HTR-8/SVneo (cell line): ENCODE measurements around the gene DNAJB4.
"Not testable (repeated sequence)": the region's sequence is repeated elsewhere in the genome, so short reads cannot be mapped to it uniquely, and the experiment has no call there.

ENCODE experiments used
- DNase-seq: peaks from one replicate; pipeline ENCODE4 v3.0.0; 2011; ENCODE audit warnings: low spot score, mixed read lengths; ENCODE audit not compliant: insufficient read length
- FAIRE-seq: peaks from 2 replicates; lab custom pipeline; 2011; peaks lifted over from hg19 to GRCh38; lab: Jason Lieb, UNC

Gene DNAJB4

GRCh38 chr1:78058670-78059069, 53.9 kb downstream of the DNAJB4 start:
- no peak for FAIRE-seq
- DNase-seq: no peak

- FAIRE-seq (no peak), DNase-seq (no peak)
Measured at GRCh38 chr1:78060857-78061563, 56.3 kb downstream of the DNAJB4 start.

GRCh38 chr1:78061825-78062523, 57.2 kb downstream of the DNAJB4 start:
- FAIRE-seq: no peak
- DNase-seq: no peak

GRCh38 chr1:78064886-78065285, 60.1 kb downstream of the DNAJB4 start:
- not testable (repeated sequence) for FAIRE-seq, DNase-seq
